Effector memory CD8-positive, alpha-beta T cell (primary cell): Measurements from ENCODE around the gene SLC39A7.

Experiments used
- ATAC-seq: fragments of 150-1000 bp; cut with Tn5 transposase; replicated peaks from 2 replicates; pipeline ENCODE4 v1.10.0; 2021; ENCODE audit warnings: mild to moderate bottlenecking, moderate library complexity
- DNase-seq, 3 experiments: peaks; one replicate each; pipeline ENCODE4 v3.0.0; 2021
- H3K27ac Mint-ChIP-seq, 2 donors: one replicate each; pipeline ENCODE4 v1.8.0; 2022; ENCODE audit warnings: mild to moderate bottlenecking in 2 of 2, mixed read lengths in 2 of 2, moderate library complexity in 2 of 2
- H3K27me3 Mint-ChIP-seq, 2 donors: one replicate each; pipeline ENCODE4 v1.8.0; 2022; ENCODE audit warnings: mixed read lengths in 2 of 2
- H3K36me3 Mint-ChIP-seq: one replicate; pipeline ENCODE4 v1.8.0; 2022; ENCODE audit warnings: mild to moderate bottlenecking, moderate library complexity, mixed read lengths; ENCODE audit not compliant: insufficient read depth
- H3K4me1 Mint-ChIP-seq, 2 donors: one replicate each; pipeline ENCODE4 v1.8.0; 2022; ENCODE audit warnings: low read depth in 2 of 2, mixed read lengths in 2 of 2
- H3K4me3 Mint-ChIP-seq, 2 donors: one replicate each; pipeline ENCODE4 v1.8.0; 2022; ENCODE audit warnings: mild to moderate bottlenecking in 2 of 2, mixed read lengths in 2 of 2, moderate library complexity in 2 of 2
- H3K9me3 Mint-ChIP-seq, 2 donors: one replicate each; pipeline ENCODE4 v1.8.0; 2022; ENCODE audit warnings: mixed read lengths in 2 of 2

The SLC39A7 gene

DNA sequence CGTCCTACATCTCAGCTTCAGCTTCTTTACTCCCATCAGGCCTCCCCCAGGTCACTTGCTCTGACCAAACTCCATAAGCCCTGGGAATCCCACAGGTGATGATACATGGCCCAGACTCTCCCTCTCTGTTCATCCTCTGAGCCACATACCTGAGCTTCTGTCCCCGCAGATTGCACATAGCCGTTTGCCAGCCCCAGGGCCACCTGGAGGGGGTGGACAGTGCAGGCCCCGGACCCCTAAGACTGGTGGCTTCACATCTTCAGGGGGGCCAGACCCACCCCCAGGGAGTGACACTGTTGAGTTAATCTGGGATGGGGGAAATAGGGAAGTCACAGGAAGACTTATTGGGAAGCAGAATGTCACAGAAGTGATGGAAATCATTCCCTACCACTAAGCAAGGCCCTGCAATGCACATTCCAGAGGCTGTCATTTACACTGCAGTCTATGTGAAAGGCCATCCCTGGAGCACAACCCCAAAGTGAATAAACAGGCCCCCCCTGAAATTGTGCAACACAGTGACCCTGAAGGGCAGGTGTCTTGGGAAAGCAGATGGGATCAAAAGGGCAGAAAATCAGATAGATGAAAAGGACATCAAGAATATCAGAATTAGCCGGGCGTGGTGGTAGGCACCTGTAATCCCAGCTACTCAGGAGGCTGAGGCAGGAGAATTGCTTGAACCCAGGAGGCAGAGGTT lies 2.4 kb upstream of the SLC39A7 start:
- Mint-ChIP-seq H3K4me1 (peaks cover 53 to 54% of the 10 kb centered on the region in 2 donors), H3K4me3 (peak overlapping the region; percentile 100), H3K36me3 (peaks cover 67% of the 10 kb centered on the region), H3K9me3 (no peaks in the 10 kb centered on the region), H3K27me3 (no peaks in the 10 kb centered on the region), H3K27ac (peak overlapping the region; percentile 99)
- DNase-seq (no peak), ATAC-seq (no peak)

DNA sequence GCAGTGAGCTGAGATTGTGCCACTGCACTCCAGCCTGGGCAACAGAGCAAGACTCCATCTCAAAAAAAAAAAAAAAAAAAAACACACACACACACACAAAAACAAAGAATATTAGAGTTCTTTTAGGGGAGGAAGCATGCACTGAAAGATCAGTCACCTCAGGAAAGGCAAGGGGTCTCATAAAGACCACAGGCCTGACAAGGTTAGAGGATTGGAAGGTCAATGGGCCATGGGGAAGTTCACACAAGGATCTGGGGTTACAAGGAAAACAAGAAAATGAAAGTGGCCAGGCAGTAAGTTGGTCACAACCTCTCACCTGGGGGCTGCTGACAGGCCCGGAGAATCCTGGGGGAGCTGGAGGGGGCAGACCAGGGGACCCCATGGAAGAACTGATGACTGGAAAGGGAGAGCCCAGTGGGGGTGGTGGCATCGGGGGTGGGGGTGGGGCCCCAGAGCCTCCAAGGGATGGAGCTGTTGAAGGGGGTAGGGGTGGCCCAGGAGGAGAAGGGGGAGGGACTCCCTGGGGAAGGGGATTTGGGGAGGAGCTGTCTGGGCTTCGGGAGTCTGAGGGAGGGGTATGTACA lies 1.7 kb upstream of the SLC39A7 start:
- Mint-ChIP-seq H3K4me3 (peak overlapping the region; percentile 100), H3K4me1 (peaks cover 57% of the 10 kb centered on the region in 2 donors), H3K36me3 (peaks cover 67% of the 10 kb centered on the region), H3K27me3 (no peaks in the 10 kb centered on the region), H3K27ac (peak overlapping the region; percentile 99), H3K9me3 (no peaks in the 10 kb centered on the region)
- no peak for DNase-seq
- ATAC-seq: no peak

DNA sequence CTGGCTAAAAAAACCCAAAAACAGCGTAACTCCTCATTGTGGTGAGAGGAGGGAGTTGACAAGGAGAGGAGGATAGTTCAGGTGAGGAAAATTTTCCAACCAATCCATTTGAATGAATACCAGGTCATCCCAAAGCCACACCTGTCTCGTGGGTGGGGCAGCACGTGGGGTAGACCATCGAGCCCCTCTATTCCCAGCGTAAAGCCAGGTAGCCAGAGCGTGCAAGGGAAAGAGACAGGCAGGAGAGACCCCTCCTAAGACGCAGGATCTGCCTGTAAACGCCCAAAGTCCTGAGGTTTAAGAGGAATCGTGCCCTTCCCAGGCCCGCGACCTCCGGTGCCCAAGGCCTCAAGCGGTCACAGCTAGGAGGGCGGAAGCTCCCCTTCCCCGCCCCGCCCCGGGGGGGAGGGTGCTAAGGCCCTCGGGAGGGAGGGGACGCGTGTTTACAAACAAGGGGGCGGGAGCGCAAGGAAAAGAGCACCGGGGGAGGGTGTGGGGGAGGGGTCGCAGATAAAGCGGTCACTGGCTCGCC lies 914 bp upstream of the SLC39A7 start:
- Mint-ChIP-seq H3K4me1 (peaks cover 61% of the 10 kb centered on the region in 2 donors), H3K4me3 (peak overlapping the region; percentile 100), H3K27ac (peak overlapping the region; percentile 99), H3K27me3 (no peaks in the 10 kb centered on the region), H3K36me3 (peaks cover 60% of the 10 kb centered on the region), H3K9me3 (no peaks in the 10 kb centered on the region)
- peak; percentile 26 for ATAC-seq
- DNase-seq: no peak

DNA sequence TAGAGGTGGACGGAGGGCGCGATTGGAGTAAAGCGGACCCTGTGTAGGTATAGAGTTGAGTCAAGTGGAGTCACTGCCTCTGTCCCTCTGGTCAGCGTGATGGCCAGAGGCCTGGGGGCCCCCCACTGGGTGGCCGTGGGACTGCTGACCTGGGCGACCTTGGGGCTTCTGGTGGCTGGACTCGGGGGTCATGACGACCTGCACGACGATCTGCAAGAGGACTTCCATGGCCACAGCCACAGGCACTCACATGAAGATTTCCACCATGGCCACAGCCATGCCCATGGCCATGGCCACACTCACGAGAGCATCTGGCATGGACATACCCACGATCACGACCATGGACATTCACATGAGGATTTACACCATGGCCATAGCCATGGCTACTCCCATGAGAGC lies 479 bp downstream of the SLC39A7 start:
- DNase-seq (no peak), ATAC-seq (no peak)
- Mint-ChIP-seq H3K9me3 (no peaks in the 10 kb centered on the region), H3K27me3 (no peaks in the 10 kb centered on the region), H3K4me1 (peaks cover 70% of the 10 kb centered on the region in 2 donors), H3K4me3 (peak overlapping the region; percentile 100), H3K27ac (peak overlapping the region; percentile 99), H3K36me3 (peaks cover 55% of the 10 kb centered on the region)

DNA sequence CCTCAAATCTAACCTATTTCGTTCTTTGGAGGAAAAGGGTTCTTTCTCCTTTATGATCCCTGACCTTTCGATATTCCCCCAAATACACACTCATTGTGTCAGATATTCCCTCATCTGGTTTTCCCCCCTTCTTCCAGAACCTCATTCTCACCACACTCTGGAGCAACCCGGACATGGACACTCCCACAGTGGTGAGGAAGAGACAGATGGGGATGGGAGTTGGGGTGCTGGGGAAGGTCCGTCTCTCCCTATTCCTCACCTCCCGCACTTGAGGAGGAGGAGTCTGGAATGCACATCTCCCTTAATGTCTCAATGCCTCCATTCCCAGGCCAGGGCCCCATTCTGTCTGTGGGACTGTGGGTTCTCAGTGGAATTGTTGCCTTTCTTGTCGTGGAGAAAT lies 1.3 kb downstream of the SLC39A7 start:
- no peak for ATAC-seq
- DNase-seq: no peak
- H3K36me3 Mint-ChIP-seq: peaks cover 47% of the 10 kb centered on the region
- H3K27ac Mint-ChIP-seq: peak overlapping the region; percentile 60 to 99
- no peaks in the 10 kb centered on the region for H3K9me3 Mint-ChIP-seq
- peaks cover 70% of the 10 kb centered on the region in 2 donors for H3K4me1 Mint-ChIP-seq
- peak overlapping the region; percentile 100 for H3K4me3 Mint-ChIP-seq
- no peaks in the 10 kb centered on the region for H3K27me3 Mint-ChIP-seq

DNA sequence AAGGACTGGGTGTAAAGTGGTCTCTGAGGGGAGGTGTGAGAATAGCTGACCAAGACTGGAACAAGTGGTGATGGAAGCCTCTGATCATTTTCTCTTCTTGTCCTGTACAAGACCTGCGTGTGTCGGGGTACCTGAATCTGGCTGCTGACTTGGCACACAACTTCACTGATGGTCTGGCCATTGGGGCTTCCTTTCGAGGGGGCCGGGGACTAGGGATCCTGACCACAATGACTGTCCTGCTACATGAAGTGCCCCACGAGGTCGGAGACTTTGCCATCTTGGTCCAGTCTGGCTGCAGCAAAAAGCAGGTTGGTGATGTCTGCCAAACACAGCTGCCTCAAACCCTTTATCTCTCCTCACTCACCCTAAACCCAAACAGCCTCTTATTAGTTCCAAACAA lies 2.1 kb downstream of the SLC39A7 start:
- H3K36me3 Mint-ChIP-seq: peaks cover 44% of the 10 kb centered on the region
- H3K9me3 Mint-ChIP-seq: no peaks in the 10 kb centered on the region
- H3K4me1 Mint-ChIP-seq: peaks cover 65 to 66% of the 10 kb centered on the region in 2 donors
- H3K27me3 Mint-ChIP-seq: no peaks in the 10 kb centered on the region
- H3K27ac Mint-ChIP-seq: peak overlapping the region in 1 of 2 donors; percentile 99
- DNase-seq (no peak), ATAC-seq (no peak)
- H3K4me3 Mint-ChIP-seq: peak overlapping the region; percentile 13 to 42

DNA sequence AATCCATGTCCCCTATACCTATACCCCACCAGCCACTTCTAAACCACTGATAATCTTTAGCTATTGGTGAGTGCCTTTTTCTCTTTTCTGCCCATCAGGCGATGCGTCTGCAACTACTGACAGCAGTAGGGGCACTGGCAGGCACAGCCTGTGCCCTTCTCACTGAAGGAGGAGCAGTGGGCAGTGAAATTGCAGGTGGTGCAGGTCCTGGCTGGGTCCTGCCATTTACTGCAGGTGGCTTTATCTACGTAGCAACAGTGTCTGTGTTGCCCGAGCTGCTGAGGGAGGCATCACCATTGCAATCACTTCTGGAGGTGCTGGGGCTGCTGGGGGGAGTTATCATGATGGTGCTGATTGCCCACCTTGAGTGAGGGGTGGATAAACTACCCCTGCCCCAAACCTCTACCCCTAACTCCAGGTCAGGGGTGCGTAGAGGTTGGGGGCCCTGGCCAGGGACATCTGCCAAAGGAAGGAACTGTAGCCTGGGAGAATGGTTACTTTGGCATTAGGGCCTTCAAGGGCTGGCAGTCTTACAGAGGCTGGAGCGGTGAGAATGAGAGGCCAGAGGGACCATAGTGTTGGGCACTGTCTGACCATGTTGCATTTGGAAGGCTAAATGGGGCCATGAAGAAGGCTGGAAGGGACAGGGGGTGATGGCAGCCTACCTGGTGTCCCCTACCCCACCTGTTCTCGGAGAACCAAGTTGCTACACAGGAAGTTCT lies 2.9 kb downstream of the SLC39A7 start:
- peaks cover 59 to 60% of the 10 kb centered on the region in 2 donors for H3K4me1 Mint-ChIP-seq
- peak overlapping the region; percentile 88 to 92 for H3K4me3 Mint-ChIP-seq
- H3K27me3 Mint-ChIP-seq: no peaks in the 10 kb centered on the region
- DNase-seq (no peak), ATAC-seq (no peak)
- H3K36me3 Mint-ChIP-seq: peaks cover 48% of the 10 kb centered on the region
- no peaks in the 10 kb centered on the region for H3K9me3 Mint-ChIP-seq
- peak overlapping the region; percentile 57 to 81 for H3K27ac Mint-ChIP-seq

DNA sequence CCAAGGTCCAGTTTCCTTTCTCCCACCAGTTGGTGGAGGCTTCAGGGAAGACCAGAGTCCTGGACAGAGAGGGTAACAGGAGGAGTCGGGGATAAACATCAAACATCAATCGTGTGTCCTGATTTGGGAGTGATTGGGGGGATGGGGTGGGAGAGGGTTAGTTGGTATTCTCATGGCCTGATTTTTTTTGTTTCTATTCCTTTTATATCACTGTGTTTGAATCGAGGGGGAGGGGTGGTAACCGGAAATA lies 3.4 kb downstream of the SLC39A7 start:
- H3K9me3 Mint-ChIP-seq: no peaks in the 10 kb centered on the region
- H3K27ac Mint-ChIP-seq: peak overlapping the region; percentile 57 to 81
- no peaks in the 10 kb centered on the region for H3K27me3 Mint-ChIP-seq
- no peak for DNase-seq
- H3K4me1 Mint-ChIP-seq: peaks cover 59 to 60% of the 10 kb centered on the region in 2 donors
- peaks cover 46% of the 10 kb centered on the region for H3K36me3 Mint-ChIP-seq
- ATAC-seq: no peak
- H3K4me3 Mint-ChIP-seq: peak overlapping the region; percentile 88 to 92

DNA sequence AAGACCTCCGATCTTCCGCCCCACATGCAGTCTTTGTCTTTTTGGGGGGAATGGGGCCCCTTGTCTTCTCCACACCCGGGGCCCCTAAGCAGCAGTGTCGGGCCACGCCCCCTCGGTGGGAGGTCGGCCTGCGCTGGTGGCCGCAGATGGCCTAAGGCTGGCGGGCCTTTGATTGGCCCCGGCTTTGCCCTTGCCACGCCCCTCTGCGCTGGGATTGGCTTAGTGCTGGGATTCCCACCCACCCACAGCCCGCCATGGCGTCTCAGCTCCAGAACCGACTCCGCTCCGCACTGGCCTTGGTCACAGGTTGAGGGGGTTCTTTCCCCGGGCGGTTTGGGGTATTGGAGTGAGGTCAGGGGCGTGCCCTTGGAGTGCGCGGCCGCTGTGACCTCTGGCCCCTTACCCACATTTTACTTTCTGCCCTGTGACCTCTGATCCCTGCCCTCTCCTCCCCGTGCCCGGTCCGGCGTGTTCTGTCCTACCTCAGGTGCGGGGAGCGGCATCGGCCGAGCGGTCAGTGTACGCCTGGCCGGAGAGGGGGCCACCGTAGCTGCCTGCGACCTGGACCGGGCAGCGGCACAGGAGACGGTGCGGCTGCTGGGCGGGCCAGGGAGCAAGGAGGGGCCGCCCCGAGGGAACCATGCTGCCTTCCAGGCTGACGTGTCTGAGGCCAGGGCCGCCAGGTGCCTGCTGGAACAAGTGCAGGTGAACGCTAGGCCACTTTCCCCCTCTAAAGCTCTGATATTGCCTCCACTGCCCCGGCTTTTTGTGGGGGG lies 3.9 kb downstream of the SLC39A7 start, which contains the start of gene HSD17B8:
Gene HSD17B8, plus strand, starts transcription at position 241 of the 776 bp plus-strand sequence. Its CDS starts 14 bp downstream, at position 255.
- ATAC-seq: peak; percentile 58
- peak; percentile 78 to 87 (median 84) for DNase-seq
- Mint-ChIP-seq H3K27ac (peak within 1 kb of the TSS; percentile 57 to 81), H3K27me3 (no peaks in the 10 kb centered on the region), H3K36me3 (peaks cover 44% of the 10 kb centered on the region), H3K4me1 (peaks cover 59% of the 10 kb centered on the region in 2 donors), H3K4me3 (peak within 1 kb of the TSS; percentile 88 to 92), H3K9me3 (no peaks in the 10 kb centered on the region)

DNA sequence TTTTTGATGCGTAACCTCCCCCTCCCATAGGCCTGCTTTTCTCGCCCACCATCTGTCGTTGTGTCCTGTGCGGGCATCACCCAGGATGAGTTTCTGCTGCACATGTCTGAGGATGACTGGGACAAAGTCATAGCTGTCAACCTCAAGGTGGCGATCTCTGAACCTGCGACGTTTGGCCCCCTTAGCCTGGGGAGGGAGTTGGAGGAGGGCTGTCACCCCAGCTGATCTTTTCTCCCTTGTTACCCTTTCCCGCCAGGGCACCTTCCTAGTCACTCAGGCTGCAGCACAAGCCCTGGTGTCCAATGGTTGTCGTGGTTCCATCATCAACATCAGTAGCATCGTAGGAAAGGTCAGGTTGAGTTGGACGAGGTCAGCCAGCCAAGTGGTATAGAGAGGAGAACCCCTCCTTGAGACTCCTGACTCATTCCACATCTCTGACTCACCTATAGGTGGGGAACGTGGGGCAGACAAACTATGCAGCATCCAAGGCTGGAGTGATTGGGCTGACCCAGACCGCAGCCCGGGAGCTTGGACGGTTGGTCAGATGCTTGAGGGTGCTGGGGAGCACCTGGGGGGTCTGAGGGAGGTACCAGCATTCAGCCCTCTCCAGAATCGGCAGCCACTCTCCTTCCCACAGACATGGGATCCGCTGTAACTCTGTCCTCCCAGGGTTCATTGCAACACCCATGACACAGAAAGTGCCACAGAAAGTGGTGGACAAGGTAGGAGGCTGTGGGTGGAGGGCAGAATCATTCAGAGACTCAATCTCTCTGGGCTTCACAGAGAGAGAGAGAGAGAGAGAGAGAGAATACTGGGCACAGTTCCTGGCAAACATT lies 4.7 kb downstream of the SLC39A7 start:
- DNase-seq (no peak), ATAC-seq (no peak)
- Mint-ChIP-seq H3K9me3 (no peaks in the 10 kb centered on the region), H3K4me3 (peak overlapping the region; percentile 88 to 92), H3K27me3 (no peaks in the 10 kb centered on the region), H3K27ac (peak overlapping the region; percentile 35 to 81), H3K36me3 (peaks cover 43% of the 10 kb centered on the region), H3K4me1 (peaks cover 60% of the 10 kb centered on the region in 2 donors)

DNA sequence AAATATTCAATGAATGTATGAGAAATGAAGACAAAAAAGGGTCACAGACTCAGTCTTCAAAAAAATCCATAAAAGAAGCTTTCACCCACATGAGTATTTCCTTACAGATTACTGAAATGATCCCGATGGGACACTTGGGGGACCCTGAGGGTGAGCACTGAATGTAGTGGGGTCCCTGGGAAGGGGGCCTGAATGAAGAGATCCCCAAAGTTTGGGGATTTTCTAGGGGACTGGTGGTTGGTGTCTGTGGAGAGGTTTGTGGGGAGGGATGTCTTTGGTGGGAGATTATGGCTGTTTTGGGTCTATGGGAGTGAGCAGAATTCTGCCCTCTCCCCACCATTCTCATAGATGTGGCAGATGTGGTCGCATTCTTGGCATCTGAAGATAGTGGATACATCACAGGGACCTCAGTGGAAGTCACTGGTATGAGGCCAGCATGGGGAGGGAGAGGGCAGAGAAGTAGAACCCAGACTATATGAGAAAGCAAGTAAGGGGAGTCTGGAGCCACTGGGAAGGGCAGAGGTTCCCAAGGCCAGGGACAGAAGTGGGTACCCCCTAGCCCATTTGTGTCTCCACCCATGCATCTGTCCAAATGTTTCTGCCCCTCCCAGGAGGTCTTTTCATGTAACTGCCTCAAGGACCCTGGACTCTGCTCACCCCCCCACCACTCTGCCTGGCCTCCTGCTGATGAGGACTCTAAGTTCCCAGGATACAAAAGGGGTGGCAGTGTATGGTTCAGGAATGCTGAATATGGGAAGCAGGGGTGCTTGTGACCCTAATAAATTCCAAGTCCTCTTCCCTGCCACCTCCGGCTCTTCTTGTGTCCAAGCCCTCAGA lies 5.6 kb downstream of the SLC39A7 start:
- peaks cover 52 to 53% of the 10 kb centered on the region in 2 donors for H3K4me1 Mint-ChIP-seq
- no peak for ATAC-seq
- H3K27me3 Mint-ChIP-seq: no peaks in the 10 kb centered on the region
- no peak for DNase-seq
- peaks cover 39% of the 10 kb centered on the region for H3K36me3 Mint-ChIP-seq
- H3K27ac Mint-ChIP-seq: peak overlapping the region; percentile 35 to 44
- H3K4me3 Mint-ChIP-seq: peak overlapping the region; percentile 88 to 92
- no peaks in the 10 kb centered on the region for H3K9me3 Mint-ChIP-seq
